ENCODE measurements around the gene FAM32A. TPM values are rescaled to one million over a fixed set of nuclear protein-coding genes. Genes with fewer than 3 reads are reported as not detected.

Gene FAM32A
- total and polyA plus RNA-seq, 2 of the 8 experiments (the other 6 are each of a cell fraction or from before 2014, with no cell fraction given), result 75.6 to 105 TPM

DNA sequence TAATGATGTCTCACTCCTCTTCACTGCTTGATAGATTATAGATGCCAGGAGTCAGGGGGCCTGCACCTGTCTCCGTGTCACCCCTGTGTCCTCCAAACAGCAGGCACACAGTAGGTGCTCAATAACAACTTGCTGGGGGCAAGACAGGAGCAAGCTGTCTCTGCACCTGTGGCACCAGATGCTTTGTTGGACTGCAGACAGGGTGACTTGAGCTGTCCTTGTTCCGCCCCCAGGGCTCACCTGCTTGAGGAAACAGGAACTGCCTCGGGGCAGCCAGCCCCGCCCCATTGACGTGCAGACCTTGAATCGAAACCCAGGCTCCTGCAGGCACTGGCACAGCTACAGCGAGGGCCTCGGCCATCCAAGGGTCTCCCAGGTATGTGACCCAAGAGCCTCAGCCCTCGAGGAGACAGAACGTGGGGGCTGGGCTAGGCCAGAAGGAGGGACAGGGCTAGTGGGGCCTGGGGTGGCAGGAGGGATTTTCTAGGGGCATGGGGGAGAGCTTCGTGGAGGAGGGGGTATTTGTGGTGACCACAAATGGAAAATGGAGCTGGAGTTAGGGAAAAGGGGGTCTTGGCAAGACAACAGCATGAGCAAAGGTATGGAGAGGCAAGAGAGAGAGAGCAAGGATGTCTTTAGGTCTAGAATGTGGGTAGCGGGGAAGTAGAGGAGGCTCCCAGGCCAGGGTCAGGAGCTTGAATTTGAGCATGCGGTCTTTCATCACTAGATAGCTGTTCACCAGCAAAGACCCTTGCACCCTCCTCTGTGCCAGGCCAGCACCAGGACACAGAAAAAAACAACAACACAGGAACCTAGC lies 41.6 kb upstream of the FAM32A start, which contains the start of gene HSH2D:
TSS of gene HSH2D (plus strand) at position 287 of the 817 bp plus-strand sequence. CDS start 5,066 bp downstream, outside the sequence.
- Histone ChIP-seq H4K20me1 (replicated peaks in 1 of 2; ENCODE audit: control insufficient read depth in 1 of 2, insufficient read depth in 2 of 2, low read length in 2 of 2) (no peaks in the 10 kb centered on the region), H3K56ac (replicated peaks; ENCODE audit: insufficient read length, low read depth, low read length) (no peak within 1 kb of the TSS), H3K14ac (ENCODE audit: insufficient read length) (no peak within 1 kb of the TSS), H4K91ac (replicated peaks; ENCODE audit: insufficient read length, low read length) (peak within 1 kb of the TSS; percentile 85), H3K18ac (ENCODE audit: extremely low read depth, low read length) (peak within 1 kb of the TSS; percentile 27; the same call in 1 of the 2 replicates), H3K23me2 (ENCODE audit: low read depth, low read length) (peaks cover 3% of the 10 kb centered on the region; the same call in 1 of the 2 replicates), H3K27me3 (replicated peaks in 1 of 4; ENCODE audit: control insufficient read depth in 3 of 4, extremely low read depth in 1 of 4, insufficient read depth in 3 of 4, low read length in 3 of 4) (no peaks in the 10 kb centered on the region), H3K4me2 (ENCODE audit: insufficient read depth in 1 of 2, low read depth in 2 of 2, low read length in 2 of 2) (peak within 1 kb of the TSS; percentile 33 to 34; a peak in 1 of 4 replicates), H3K36me3 (ENCODE audit: control insufficient read depth in 2 of 4, insufficient read depth in 4 of 4, low read length in 3 of 4) (no peaks in the 10 kb centered on the region), H4K5ac (ENCODE audit: insufficient read length, low read depth, low read length) (no peak within 1 kb of the TSS), H3K4me3 (ENCODE audit: extremely low read depth in 1 of 4, insufficient read depth in 2 of 4, low read depth in 3 of 4, low read length in 4 of 4) (peak within 1 kb of the TSS in 1 of 4 experiments; percentile 35; a peak in 2 of 8 replicates), H2BK5ac (ENCODE audit: low read depth, low read length) (peak within 1 kb of the TSS; percentile 52; the same call in 1 of the 2 replicates), H3K23ac (ENCODE audit: insufficient read length) (no peak within 1 kb of the TSS), H2BK120ac (replicated peaks; ENCODE audit: low read depth, low read length) (no peak within 1 kb of the TSS), H2BK15ac (ENCODE audit: low read length) (0 out of 2 replicates have a peak within 1 kb of the TSS, but pooled peaks have one; percentile 31), H3K9ac (replicated peaks in 1 of 4; ENCODE audit: extremely low read depth in 1 of 4, low read depth in 3 of 4, low read length in 3 of 4) (no peak within 1 kb of the TSS), H3K27ac (ENCODE audit: low read depth, low read length) (no peak within 1 kb of the TSS), H3K4ac (replicated peaks; ENCODE audit: insufficient read length, low read depth, low read length) (peak within 1 kb of the TSS; percentile 28), H3K4me1 (replicated peaks in 1 of 4; ENCODE audit: control insufficient read depth in 3 of 4, insufficient read depth in 4 of 4, low read length in 3 of 4) (peaks cover 0 to 5% (median 1%) of the 10 kb centered on the region in 4 experiments; a peak in 2 of 7 replicates), H2BK12ac (ENCODE audit: low read depth, low read length) (peak within 1 kb of the TSS; percentile 60), H2AFZ (ENCODE audit: low read length) (peak within 1 kb of the TSS; percentile 77; the same call in 1 of the 2 replicates), H2BK20ac (ENCODE audit: low read length) (0 out of 2 replicates have a peak within 1 kb of the TSS, but pooled peaks have one; percentile 48), H4K8ac (ENCODE audit: extremely low read depth, insufficient read depth, low read length) (peak within 1 kb of the TSS; percentile 62), H2AK5ac (ENCODE audit: low read depth, low read length) (no peak within 1 kb of the TSS), H3K9me3 (ENCODE audit: insufficient read depth in 2 of 2, low read depth in 1 of 2, low read length in 1 of 2) (no peaks in the 10 kb centered on the region), H3K79me1 (ENCODE audit: low read depth, low read length) (no peaks in the 10 kb centered on the region), H3K79me2 (ENCODE audit: control insufficient read depth in 1 of 2, insufficient read depth in 2 of 2, low read length in 2 of 2) (no peaks in the 10 kb centered on the region)
- POLR2A ChIA-PET (ENCODE audit: partially characterized antibody), result interaction anchor here (0.8 to 3.5 kb wide), 8 partner anchors 8 to 69 kb away, joined by 3 to 22 read pairs (median 4); partner anchors contain the start of gene TPM4
- DNase-seq (ENCODE audit: low read depth in 1 of 2, low spot score in 2 of 2) (peak; percentile 59 to 63), FAIRE-seq (no peak)
- TF ChIP-seq EP300 (IDR thresholded peaks at IDR 0.05; ENCODE audit: borderline replicate concordance in 1 of 2, low read depth in 2 of 2, low read length in 2 of 2) (no peak), KDM4A (IDR thresholded peaks at IDR 0.05; ENCODE audit: low read depth, low read length, severe bottlenecking) (no peak), TAF1 (IDR thresholded peaks at IDR 0.05; ENCODE audit: low read depth, low read length) (peak; percentile 37; the same call in 1 of the 2 replicates), SP2 (IDR thresholded peaks at IDR 0.05; ENCODE audit: low read length) (no peak), SAP30 (IDR thresholded peaks at IDR 0.05; ENCODE audit: insufficient read depth, insufficient replicate concordance, low read length) (no peak), TBP (IDR thresholded peaks at IDR 0.05; ENCODE audit: low read depth, low read length) (0 out of 2 replicates have a peak, but pooled peaks have one; percentile 11), BRCA1 (IDR thresholded peaks at IDR 0.05; ENCODE audit: low read depth, low read length) (no peak), CTBP2 (IDR thresholded peaks at IDR 0.05; ENCODE audit: borderline replicate concordance, insufficient read depth, insufficient read length, low read length) (no peak), NANOG (IDR thresholded peaks at IDR 0.05; ENCODE audit: insufficient read depth, low read depth, low read length, poor library complexity, severe bottlenecking) (no peak)
- CTCF ChIA-PET (ENCODE audit: partially characterized antibody), result interaction anchor here (0.6 to 1.7 kb wide), 7 partner anchors 10 to 677 kb away, joined by 3 to 7 read pairs (median 4); partner anchors contain the start of gene FAM32A
- 51% methylated on average over 13 of the region's 13 CpGs; no CpG with 5 or more reads in 1 of the 2 experiments for WGBS, 2 experiments (ENCODE audit: extremely low coverage in 1 of 2, insufficient coverage in 1 of 2, insufficient read length in 1 of 2, insufficient replicate concordance in 2 of 2, low coverage in 1 of 2, low lambda C conversion rate in 2 of 2, missing lambda C conversion rate in 1 of 2)

Data from H1 (cell line).